ENCODE results near the gene ARHGEF7. TPM values are rescaled to one million over a fixed set of nuclear protein-coding genes. Genes with fewer than 3 reads are reported as not detected.

Gene ARHGEF7
- total RNA-seq, 1 experiment from 2014 or later = 46.2 TPM

DNA sequence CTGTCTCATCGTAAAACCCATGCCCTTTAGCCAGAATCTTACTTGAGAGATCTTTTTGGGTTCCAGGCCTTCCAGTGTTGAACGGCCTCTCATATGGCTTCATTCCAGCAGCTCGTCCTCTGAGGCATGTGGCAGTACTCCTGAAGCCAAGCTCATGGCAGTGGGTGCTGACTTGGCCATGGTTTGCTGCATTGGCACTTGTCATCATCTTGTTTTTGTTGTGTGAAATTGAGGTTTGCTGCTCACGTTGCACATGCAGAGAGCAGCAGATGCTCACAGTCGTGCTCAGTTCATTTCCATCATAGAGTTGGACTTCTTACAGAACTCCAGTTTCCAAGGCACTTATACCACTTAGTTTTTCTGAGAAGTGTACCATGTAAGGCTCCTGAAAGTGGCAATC lies 220.2 kb downstream of the ARHGEF7 start:
- no peaks in the 10 kb centered on the region for H4K20me1 ChIP-seq (ENCODE audit: insufficient read depth)
- CTCF ChIA-PET = no interaction called here
- RAD21 ChIA-PET (ENCODE audit: low non-redundant PET in 1 of 2, low total read pairs in 2 of 2, uncharacterized antibody in 2 of 2, unreplicated experiment in 2 of 2) = no interaction called here
- TF ChIP-seq TCF7L2 (IDR thresholded peaks at IDR 0.05; ENCODE audit: borderline replicate concordance, extremely low read depth, insufficient read depth, insufficient read length) (no peak), CBX3 (IDR thresholded peaks at IDR 0.05; ENCODE audit: low read depth) (no peak), SRF (IDR thresholded peaks at IDR 0.05; ENCODE audit: low read depth) (no peak), JUND (IDR thresholded peaks at IDR 0.05) (no peak), EZH2 (IDR thresholded peaks at IDR 0.05) (no peak), EZH2phosphoT487 (IDR thresholded peaks at IDR 0.05; ENCODE audit: borderline replicate concordance) (no peak)
- TF ChIP-seq, protein P1, sequence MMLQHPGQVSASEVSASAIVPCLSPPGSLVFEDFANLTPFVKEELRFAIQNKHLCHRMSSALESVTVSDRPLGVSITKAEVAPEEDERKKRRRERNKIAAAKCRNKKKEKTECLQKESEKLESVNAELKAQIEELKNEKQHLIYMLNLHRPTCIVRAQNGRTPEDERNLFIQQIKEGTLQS (IDR thresholded peaks at IDR 0.05) = no peak
- intact Hi-C loops (cut with micrococcal nuclease) = no loop called here
- no peak overlapping the region for H3K9ac ChIP-seq (ENCODE audit: low read length)
- BruUV-seq (replicated peaks) = no TSS peak
- H3K4me1 ChIP-seq (ENCODE audit: control insufficient read depth in 1 of 2, insufficient read depth in 2 of 2, low read length in 2 of 2) = peaks cover 0 to 9% of the 10 kb centered on the region in 2 experiments; a peak in 3 of 4 replicates
- DNase-seq (ENCODE audit: low read depth, low spot score) (no peak), ATAC-seq (no peak)
- H3K36me3 ChIP-seq (ENCODE audit: control insufficient read depth in 1 of 2, insufficient read depth in 2 of 2, low read length in 2 of 2) = no peaks in the 10 kb centered on the region
- no peak overlapping the region for H3K4me2 ChIP-seq (ENCODE audit: low read length)
- no peak overlapping the region for H3K27ac ChIP-seq (ENCODE audit: low read depth, low read length)
- no peaks in the 10 kb centered on the region for H3K9me2 ChIP-seq (ENCODE audit: insufficient read depth)
- H3K4me3 ChIP-seq (replicated peaks in 1 of 2; ENCODE audit: low read depth in 1 of 2, low read length in 2 of 2) = no peak overlapping the region
- POLR2A ChIA-PET = no interaction called here
- H3K79me2 ChIP-seq (ENCODE audit: insufficient read depth, low read length) = no peaks in the 10 kb centered on the region
- H3K9me3 ChIP-seq (ENCODE audit: control insufficient read depth in 1 of 2, insufficient read depth in 1 of 2, low read depth in 1 of 2, low read length in 2 of 2) = no peaks in the 10 kb centered on the region
- H2AFZ ChIP-seq (ENCODE audit: low read depth, low read length, poor library complexity, severe bottlenecking) = no peak overlapping the region
- H3K27me3 ChIP-seq (ENCODE audit: insufficient read depth, low read length) = 0 out of 2 replicates have a peak, but pooled peaks cover 3% of the 10 kb centered on the region

DNA sequence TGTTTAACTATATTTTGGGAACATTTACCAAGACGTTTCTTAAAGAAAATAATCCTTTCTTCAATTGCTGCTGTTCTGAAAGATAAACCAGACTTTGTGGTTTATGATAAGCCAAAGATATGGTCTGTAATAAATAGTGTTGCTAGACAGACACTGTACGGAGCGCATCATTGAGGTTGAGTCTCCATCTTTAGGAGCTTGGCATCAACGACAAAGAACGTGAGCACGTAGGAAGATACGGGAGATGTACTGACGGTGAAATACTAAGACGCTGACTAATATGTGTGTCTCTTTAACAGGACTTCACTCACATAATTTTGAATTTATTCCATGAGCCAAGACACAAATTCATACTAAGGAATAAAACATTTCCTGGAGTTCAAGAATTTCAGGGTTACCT lies 221.6 kb downstream of the ARHGEF7 start:
- POLR2A ChIA-PET = no interaction called here
- H3K79me2 ChIP-seq (ENCODE audit: insufficient read depth, low read length) = no peaks in the 10 kb centered on the region
- TF ChIP-seq RAD21 (IDR thresholded peaks at IDR 0.05; ENCODE audit: low read depth) (no peak), POLR2A (IDR thresholded peaks at IDR 0.05; ENCODE audit: borderline replicate concordance, extremely low read depth, insufficient read depth, insufficient read length) (no peak), SIN3A (IDR thresholded peaks at IDR 0.05; ENCODE audit: low read depth) (no peak), EZH2 (IDR thresholded peaks at IDR 0.05) (no peak), EZH2phosphoT487 (IDR thresholded peaks at IDR 0.05; ENCODE audit: borderline replicate concordance) (no peak), SP1 (IDR thresholded peaks at IDR 0.05; ENCODE audit: low read depth) (no peak), ZNF274 (IDR thresholded peaks at IDR 0.05; ENCODE audit: low read depth, low read length) (no peak), JUND (IDR thresholded peaks at IDR 0.05) (no peak), SRF (IDR thresholded peaks at IDR 0.05; ENCODE audit: low read depth) (no peak), ELF1 (IDR thresholded peaks at IDR 0.05; ENCODE audit: borderline replicate concordance, low read depth) (no peak), CBX3 (IDR thresholded peaks at IDR 0.05; ENCODE audit: low read depth) (no peak)
- TF ChIP-seq, protein P2, sequence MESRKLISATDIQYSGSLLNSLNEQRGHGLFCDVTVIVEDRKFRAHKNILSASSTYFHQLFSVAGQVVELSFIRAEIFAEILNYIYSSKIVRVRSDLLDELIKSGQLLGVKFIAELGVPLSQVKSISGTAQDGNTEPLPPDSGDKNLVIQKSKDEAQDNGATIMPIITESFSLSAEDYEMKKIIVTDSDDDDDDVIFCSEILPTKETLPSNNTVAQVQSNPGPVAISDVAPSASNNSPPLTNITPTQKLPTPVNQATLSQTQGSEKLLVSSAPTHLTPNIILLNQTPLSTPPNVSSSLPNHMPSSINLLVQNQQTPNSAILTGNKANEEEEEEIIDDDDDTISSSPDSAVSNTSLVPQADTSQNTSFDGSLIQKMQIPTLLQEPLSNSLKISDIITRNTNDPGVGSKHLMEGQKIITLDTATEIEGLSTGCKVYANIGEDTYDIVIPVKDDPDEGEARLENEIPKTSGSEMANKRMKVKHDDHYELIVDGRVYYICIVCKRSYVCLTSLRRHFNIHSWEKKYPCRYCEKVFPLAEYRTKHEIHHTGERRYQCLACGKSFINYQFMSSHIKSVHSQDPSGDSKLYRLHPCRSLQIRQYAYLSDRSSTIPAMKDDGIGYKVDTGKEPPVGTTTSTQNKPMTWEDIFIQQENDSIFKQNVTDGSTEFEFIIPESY (IDR thresholded peaks at IDR 0.05; ENCODE audit: extremely low read depth, insufficient replicate concordance, low read length) = no peak
- TF ChIP-seq, protein P3, sequence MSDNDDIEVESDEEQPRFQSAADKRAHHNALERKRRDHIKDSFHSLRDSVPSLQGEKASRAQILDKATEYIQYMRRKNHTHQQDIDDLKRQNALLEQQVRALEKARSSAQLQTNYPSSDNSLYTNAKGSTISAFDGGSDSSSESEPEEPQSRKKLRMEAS (IDR thresholded peaks at IDR 0.05) = no peak
- TF ChIP-seq, protein P4, sequence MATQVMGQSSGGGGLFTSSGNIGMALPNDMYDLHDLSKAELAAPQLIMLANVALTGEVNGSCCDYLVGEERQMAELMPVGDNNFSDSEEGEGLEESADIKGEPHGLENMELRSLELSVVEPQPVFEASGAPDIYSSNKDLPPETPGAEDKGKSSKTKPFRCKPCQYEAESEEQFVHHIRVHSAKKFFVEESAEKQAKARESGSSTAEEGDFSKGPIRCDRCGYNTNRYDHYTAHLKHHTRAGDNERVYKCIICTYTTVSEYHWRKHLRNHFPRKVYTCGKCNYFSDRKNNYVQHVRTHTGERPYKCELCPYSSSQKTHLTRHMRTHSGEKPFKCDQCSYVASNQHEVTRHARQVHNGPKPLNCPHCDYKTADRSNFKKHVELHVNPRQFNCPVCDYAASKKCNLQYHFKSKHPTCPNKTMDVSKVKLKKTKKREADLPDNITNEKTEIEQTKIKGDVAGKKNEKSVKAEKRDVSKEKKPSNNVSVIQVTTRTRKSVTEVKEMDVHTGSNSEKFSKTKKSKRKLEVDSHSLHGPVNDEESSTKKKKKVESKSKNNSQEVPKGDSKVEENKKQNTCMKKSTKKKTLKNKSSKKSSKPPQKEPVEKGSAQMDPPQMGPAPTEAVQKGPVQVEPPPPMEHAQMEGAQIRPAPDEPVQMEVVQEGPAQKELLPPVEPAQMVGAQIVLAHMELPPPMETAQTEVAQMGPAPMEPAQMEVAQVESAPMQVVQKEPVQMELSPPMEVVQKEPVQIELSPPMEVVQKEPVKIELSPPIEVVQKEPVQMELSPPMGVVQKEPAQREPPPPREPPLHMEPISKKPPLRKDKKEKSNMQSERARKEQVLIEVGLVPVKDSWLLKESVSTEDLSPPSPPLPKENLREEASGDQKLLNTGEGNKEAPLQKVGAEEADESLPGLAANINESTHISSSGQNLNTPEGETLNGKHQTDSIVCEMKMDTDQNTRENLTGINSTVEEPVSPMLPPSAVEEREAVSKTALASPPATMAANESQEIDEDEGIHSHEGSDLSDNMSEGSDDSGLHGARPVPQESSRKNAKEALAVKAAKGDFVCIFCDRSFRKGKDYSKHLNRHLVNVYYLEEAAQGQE (IDR thresholded peaks at IDR 0.05; ENCODE audit: low read depth) = no peak

More for the DNA sequence above, 221.6 kb downstream of the ARHGEF7 start:
- 0 out of 2 replicates have a peak, but pooled peaks cover 3% of the 10 kb centered on the region for H3K27me3 ChIP-seq (ENCODE audit: insufficient read depth, low read length)
- H2AFZ ChIP-seq (ENCODE audit: low read depth, low read length, poor library complexity, severe bottlenecking) = no peak overlapping the region
- H3K9ac ChIP-seq (ENCODE audit: low read length) = no peak overlapping the region
- H3K36me3 ChIP-seq (ENCODE audit: control insufficient read depth in 1 of 2, insufficient read depth in 2 of 2, low read length in 2 of 2) = no peaks in the 10 kb centered on the region
- ChIA-PET CTCF (no interaction called here), RAD21 (ENCODE audit: low non-redundant PET in 1 of 2, low total read pairs in 2 of 2, uncharacterized antibody in 2 of 2, unreplicated experiment in 2 of 2) (no interaction called here)
- no TSS peak for BruUV-seq (replicated peaks)
- no peaks in the 10 kb centered on the region for H3K9me2 ChIP-seq (ENCODE audit: insufficient read depth)
- ATAC-seq (no peak), DNase-seq (ENCODE audit: low read depth, low spot score) (no peak)
- intact Hi-C loops (cut with micrococcal nuclease) = no loop called here
- no peaks in the 10 kb centered on the region for H4K20me1 ChIP-seq (ENCODE audit: insufficient read depth)
- no peaks in the 10 kb centered on the region for H3K9me3 ChIP-seq (ENCODE audit: control insufficient read depth in 1 of 2, insufficient read depth in 1 of 2, low read depth in 1 of 2, low read length in 2 of 2)
- peaks cover 0 to 9% of the 10 kb centered on the region in 2 experiments; a peak in 3 of 4 replicates for H3K4me1 ChIP-seq (ENCODE audit: control insufficient read depth in 1 of 2, insufficient read depth in 2 of 2, low read length in 2 of 2)
- H3K27ac ChIP-seq (ENCODE audit: low read depth, low read length) = no peak overlapping the region
- peak overlapping the region; percentile 45 for H3K4me2 ChIP-seq (ENCODE audit: low read length)
- H3K4me3 ChIP-seq (replicated peaks in 1 of 2; ENCODE audit: low read depth in 1 of 2, low read length in 2 of 2) = no peak overlapping the region
